Keratinocyte (primary cell): ENCODE data around the gene OBSCN. TPM values are rescaled to one million over a fixed set of nuclear protein-coding genes. Genes with fewer than 3 reads are reported as not detected.

Experiments
- DNase-seq: peaks from one replicate; pipeline ENCODE4 v3.0.0-alpha.2; 2011; ENCODE audit warnings: low read depth, missing footprints, low spot score
- FAIRE-seq: peaks from 2 replicates; lab custom pipeline; 2011; peaks lifted over from hg19 to GRCh38; lab: Jason Lieb, UNC
- H2AFZ ChIP-seq: 2 replicates; pipeline ENCODE4 v1.6.0; 2012; ENCODE audit warnings: low read length, control low read depth, inconsistent platforms; ENCODE audit not compliant: control insufficient read depth
- H3K27ac ChIP-seq: 2 replicates; pipeline ENCODE4 v1.5.1; 2011; ENCODE audit warnings: low read length; ENCODE audit not compliant: control insufficient read depth, insufficient read depth
- H3K27me3 ChIP-seq: 3 replicates; pipeline ENCODE4 v1.6.0; 2011; ENCODE audit warnings: low read length; ENCODE audit not compliant: control insufficient read depth, insufficient read depth; ENCODE audit errors: extremely low read depth
- H3K36me3 ChIP-seq, 2 experiments: 2 replicates in 1 of 2; 3 replicates in 1 of 2; pipeline ENCODE4 v1.5.1; 2011; ENCODE audit warnings: low read length in 2 of 2, mild to moderate bottlenecking in 1 of 2; ENCODE audit not compliant: control insufficient read depth in 2 of 2, insufficient read depth in 2 of 2; ENCODE audit errors: extremely low read depth in 1 of 2
- H3K4me1 ChIP-seq: 3 replicates; pipeline ENCODE4 v1.5.1; 2011; ENCODE audit warnings: low read length; ENCODE audit not compliant: control insufficient read depth, insufficient read depth; ENCODE audit errors: extremely low read depth
- H3K4me2 ChIP-seq: 3 replicates; pipeline ENCODE4 v1.6.0; 2011; ENCODE audit warnings: low read depth, low read length; ENCODE audit not compliant: control insufficient read depth, insufficient read depth; ENCODE audit errors: extremely low read depth
- H3K4me3 ChIP-seq, 3 experiments: fragments of 200-600 bp in 1 of 3; sonication (generic) in 1 of 3; 2 replicates in 2 of 3; 3 replicates in 1 of 3; pipeline ENCODE4 v1.5.1; 2011 to 2016; ENCODE audit warnings: low read length in 3 of 3, mild to moderate bottlenecking in 3 of 3, control low read depth in 2 of 3, inconsistent platforms in 1 of 3, low read depth in 1 of 3, mixed read lengths in 1 of 3, mixed run types in 1 of 3, moderate library complexity in 1 of 3; ENCODE audit not compliant: control insufficient read depth in 2 of 3, insufficient read depth in 2 of 3; ENCODE audit errors: extremely low read depth in 1 of 3
- H3K79me2 ChIP-seq: 2 replicates; pipeline ENCODE4 v1.6.0; 2012; ENCODE audit warnings: low read length; ENCODE audit not compliant: control insufficient read depth, insufficient read depth
- H3K9ac ChIP-seq: 3 replicates; pipeline ENCODE4 v1.6.0; 2011; ENCODE audit warnings: low read length; ENCODE audit not compliant: control insufficient read depth, insufficient read depth; ENCODE audit errors: extremely low read depth
- H3K9me1 ChIP-seq: 3 replicates; pipeline ENCODE4 v1.6.0; 2011; ENCODE audit warnings: low read length; ENCODE audit not compliant: control insufficient read depth, insufficient read depth; ENCODE audit errors: extremely low read depth
- H3K9me3 ChIP-seq: 2 replicates; pipeline ENCODE4 v1.5.1; 2012; ENCODE audit warnings: low read depth, low read length; ENCODE audit not compliant: control insufficient read depth
- H4K20me1 ChIP-seq: 3 replicates; pipeline ENCODE4 v1.6.0; 2011; ENCODE audit warnings: low read length; ENCODE audit not compliant: control insufficient read depth, insufficient read depth; ENCODE audit errors: extremely low read depth
- EZH2 ChIP-seq: IDR thresholded peaks from one replicate; pipeline ENCODE4 v1.6.1; 2012; ENCODE audit warnings: inconsistent platforms, mild to moderate bottlenecking, low read length, moderate library complexity
- dilution Hi-C: fragments of 300-500 bp; cut with MboI; formaldehyde crosslinking; loops from one replicate; pipeline ENCODE4 v1.7.0; 2020; ENCODE audit warnings: low sequenced_read_pairs; ENCODE audit not compliant: extremely low pct_ligation_motif_present
- polyA plus RNA-seq, 5 experiments: library from polyadenylated mRNA; depleted of rRNA in 3 of 5; stranded (reverse) in 3 of 5; stranded (forward) in 1 of 5; unstranded in 1 of 5; fragments of >200 nt; gene quantifications; 1 replicate in 1 of 5; 2 replicates in 3 of 5; 3 replicates in 1 of 5; pipeline versions ENCODE4 v1.2.1 to v1.2.3, GENCODE V29; 2011 to 2012; ENCODE audit warnings: missing spikeins in 2 of 5, low read depth in 1 of 5, low replicate concordance in 1 of 5
- TF ChIP-seq, protein P1 (sequence below), 3 experiments: IDR thresholded peaks in 1 of 3; conservative IDR thresholded peaks in 1 of 3; optimal IDR thresholded peaks in 1 of 3; 2 replicates in 2 of 3; 3 replicates in 1 of 3; pipeline versions ENCODE3 to v1.5.1; 2011; ENCODE audit warnings: low read length in 3 of 3, mild to moderate bottlenecking in 3 of 3, moderate library complexity in 2 of 3, control low read depth in 1 of 3, inconsistent platforms in 1 of 3; ENCODE audit not compliant: insufficient read depth in 2 of 3; ENCODE audit errors: extremely low read depth in 1 of 3

Gene OBSCN
- polyA plus RNA-seq, 1 donor (not counting 4 experiments of a cell fraction or from before 2014, with no cell fraction given) = 1.8 TPM

DNA sequence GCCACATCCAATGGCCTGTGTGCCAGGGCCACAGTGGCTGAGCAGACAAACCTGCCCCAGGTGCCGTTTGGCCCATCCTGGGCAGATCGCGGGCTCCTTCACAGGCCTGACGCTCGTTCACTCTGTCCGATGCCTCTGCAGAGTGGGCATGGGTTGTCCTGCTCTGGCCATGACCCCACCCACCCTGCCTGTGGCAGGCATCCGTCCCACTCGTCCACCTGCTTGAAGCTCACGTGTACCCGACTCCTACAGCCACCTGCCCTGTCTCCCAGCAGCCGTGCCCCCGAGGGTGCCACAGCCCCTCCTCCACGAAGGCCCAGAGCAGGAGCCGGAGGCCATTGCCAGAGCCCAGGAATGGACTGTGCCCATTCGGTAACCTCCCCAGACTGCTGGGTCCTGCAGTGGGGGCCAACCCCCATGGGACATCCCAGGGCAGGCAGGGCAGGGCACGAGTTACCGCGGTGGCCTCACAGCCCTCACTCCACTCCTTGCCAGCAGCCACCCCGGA, 156.9 kb downstream of the OBSCN start:
- DNase-seq (no peak), FAIRE-seq (no peak)
- Histone ChIP-seq H3K4me1 (no peaks in the 10 kb centered on the region), H3K27ac (no peak overlapping the region), H3K9me3 (no peaks in the 10 kb centered on the region), H3K36me3 (no peaks in the 10 kb centered on the region), H2AFZ (no peak overlapping the region), H3K4me3 (no peak overlapping the region), H3K9ac (no peak overlapping the region), H3K4me2 (no peak overlapping the region), H3K27me3 (peaks cover under 1% of the 10 kb centered on the region), H4K20me1 (peaks cover 2% of the 10 kb centered on the region), H3K79me2 (no peaks in the 10 kb centered on the region), H3K9me1 (no peaks in the 10 kb centered on the region)
- TF ChIP-seq EZH2 = no peak
- TF ChIP-seq, protein P1, sequence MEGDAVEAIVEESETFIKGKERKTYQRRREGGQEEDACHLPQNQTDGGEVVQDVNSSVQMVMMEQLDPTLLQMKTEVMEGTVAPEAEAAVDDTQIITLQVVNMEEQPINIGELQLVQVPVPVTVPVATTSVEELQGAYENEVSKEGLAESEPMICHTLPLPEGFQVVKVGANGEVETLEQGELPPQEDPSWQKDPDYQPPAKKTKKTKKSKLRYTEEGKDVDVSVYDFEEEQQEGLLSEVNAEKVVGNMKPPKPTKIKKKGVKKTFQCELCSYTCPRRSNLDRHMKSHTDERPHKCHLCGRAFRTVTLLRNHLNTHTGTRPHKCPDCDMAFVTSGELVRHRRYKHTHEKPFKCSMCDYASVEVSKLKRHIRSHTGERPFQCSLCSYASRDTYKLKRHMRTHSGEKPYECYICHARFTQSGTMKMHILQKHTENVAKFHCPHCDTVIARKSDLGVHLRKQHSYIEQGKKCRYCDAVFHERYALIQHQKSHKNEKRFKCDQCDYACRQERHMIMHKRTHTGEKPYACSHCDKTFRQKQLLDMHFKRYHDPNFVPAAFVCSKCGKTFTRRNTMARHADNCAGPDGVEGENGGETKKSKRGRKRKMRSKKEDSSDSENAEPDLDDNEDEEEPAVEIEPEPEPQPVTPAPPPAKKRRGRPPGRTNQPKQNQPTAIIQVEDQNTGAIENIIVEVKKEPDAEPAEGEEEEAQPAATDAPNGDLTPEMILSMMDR (optimal IDR thresholded peaks at IDR 0.05 in 1 of 3, IDR thresholded peaks at IDR 0.05 in 1 of 3, conservative IDR thresholded peaks at IDR 0.05 in 1 of 3; ENCODE audit: extremely low read depth in 1 of 3, insufficient read depth in 2 of 3, low read length in 3 of 3) = no peak
- dilution Hi-C loops = no loop called here

DNA sequence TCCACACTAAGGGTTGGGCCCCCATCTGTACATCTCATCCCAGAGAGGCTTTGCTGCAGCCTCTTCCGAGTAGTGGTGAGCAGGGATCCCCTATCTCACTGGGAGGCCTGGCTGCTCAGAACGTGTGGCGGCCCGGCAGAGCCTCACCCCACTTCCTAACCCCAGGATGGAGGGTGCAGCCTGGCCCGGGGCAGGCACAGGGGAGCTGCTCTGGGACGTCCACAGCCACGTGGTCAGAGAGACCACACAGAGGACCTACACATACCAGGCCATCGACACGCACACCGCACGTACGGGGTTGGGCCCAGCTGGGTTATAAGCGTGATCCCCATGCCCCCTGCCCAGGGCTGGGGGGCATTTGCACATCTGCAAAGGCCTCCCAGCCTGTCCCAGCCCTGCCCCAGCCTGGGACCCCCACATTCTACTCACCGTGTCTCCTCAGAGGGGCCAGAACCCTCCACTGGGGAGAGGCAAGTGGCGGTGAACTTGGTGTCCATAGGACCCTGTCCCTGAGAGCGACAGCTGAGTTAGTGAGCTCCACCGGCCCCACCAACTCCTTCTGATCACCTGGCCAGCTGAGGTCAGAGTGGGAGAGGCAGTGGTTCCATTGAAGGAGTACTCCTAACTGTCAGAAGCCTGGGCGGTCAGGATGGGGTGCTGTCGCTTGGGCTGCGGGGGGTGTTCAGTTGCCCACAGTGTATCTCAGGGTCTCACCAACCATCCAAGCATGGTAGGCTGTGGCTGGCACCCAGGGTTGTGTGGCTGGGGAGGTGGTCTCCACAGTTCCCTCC, 157.6 kb downstream of the OBSCN start:
- Histone ChIP-seq H3K9me3 (no peaks in the 10 kb centered on the region), H3K9ac (no peak overlapping the region), H3K79me2 (no peaks in the 10 kb centered on the region), H3K27me3 (peaks cover 5% of the 10 kb centered on the region), H3K27ac (no peak overlapping the region), H3K4me3 (no peak overlapping the region), H2AFZ (no peak overlapping the region), H3K4me1 (no peaks in the 10 kb centered on the region), H4K20me1 (peaks cover 2% of the 10 kb centered on the region), H3K36me3 (no peaks in the 10 kb centered on the region), H3K4me2 (no peak overlapping the region), H3K9me1 (no peaks in the 10 kb centered on the region)
- no peak for FAIRE-seq
- DNase-seq = no peak
- dilution Hi-C loops = no loop called here
- TF ChIP-seq EZH2 = no peak
- TF ChIP-seq, protein P1 (optimal IDR thresholded peaks at IDR 0.05 in 1 of 3, IDR thresholded peaks at IDR 0.05 in 1 of 3, conservative IDR thresholded peaks at IDR 0.05 in 1 of 3; ENCODE audit: extremely low read depth in 1 of 3, insufficient read depth in 2 of 3, low read length in 3 of 3) = no peak
